Heart right ventricle (tissue), 16 donors: ENCODE measurements around the gene DLX2. TPM values are rescaled to one million over a fixed set of nuclear protein-coding genes. Genes with fewer than 3 reads are reported as not detected.

ENCODE experiments used
- ATAC-seq, 8 donors: fragments of 200-7000 bp; cut with Tn5 transposase; one replicate each; pipeline ENCODE4 v1.9.1; 2020; ENCODE audit warnings: mild to moderate bottlenecking in 8 of 8, moderate library complexity in 8 of 8, moderate number of reproducible peaks in 1 of 8
- DNase-seq, 2 donors: peaks; one replicate each; pipeline ENCODE4 v3.0.0-alpha.2; 2020
- H3K27ac ChIP-seq, 10 donors: fragments of 200-600 bp; sonication (generic) in 2 of 10; one replicate each; pipeline versions ENCODE4 v1.5.0 to v1.8.0; 2020 to 2022; ENCODE audit warnings: mild to moderate bottlenecking in 3 of 10
- H3K27me3 ChIP-seq, 7 donors: fragments of 200-600 bp; one replicate each; pipeline ENCODE4 v1.8.0; 2021 to 2022; ENCODE audit warnings: mild to moderate bottlenecking in 2 of 7
- H3K36me3 ChIP-seq, 9 donors: fragments of 200-600 bp; sonication (generic) in 1 of 9; one replicate each; pipeline versions ENCODE4 v1.5.0 to v1.8.0; 2020 to 2022; ENCODE audit warnings: mild to moderate bottlenecking in 2 of 9
- H3K4me1 ChIP-seq, 9 donors: fragments of 200-600 bp; sonication (generic) in 1 of 9; one replicate each; pipeline versions ENCODE4 v1.5.0 to v1.8.0; 2020 to 2022; ENCODE audit warnings: mild to moderate bottlenecking in 4 of 9
- H3K4me3 ChIP-seq, 10 donors: fragments of 200-600 bp; sonication (generic) in 2 of 10; one replicate each; pipeline versions ENCODE4 v1.5.0 to v1.8.0; 2020 to 2022; ENCODE audit warnings: mild to moderate bottlenecking in 7 of 10, moderate library complexity in 2 of 10
- H3K9me3 ChIP-seq, 11 donors: fragments of 200-600 bp in 10 of 11; sonication (generic) in 2 of 11; one replicate each; pipeline versions ENCODE4 v1.5.0 to v1.8.0; 2013 to 2022; ENCODE audit warnings: mild to moderate bottlenecking in 2 of 11, control low read depth in 1 of 11, moderate library complexity in 1 of 11
- WGBS, 2 donors: extraction: QIAGEN DNeasy Blood & Tissue Kit; methylation state at CpG; one replicate each; pipeline ENCODE4 v1.1.7; 2013; ENCODE audit warnings: inconsistent platforms in 1 of 2; 5-methylcytosine and 5-hydroxymethylcytosine counted together
- intact Hi-C, 10 donors: fragments of 100-400 bp; cut with DNase I; formaldehyde crosslinking; loops; one replicate each; pipeline versions ENCODE4 v1.11.1 to v1.14.2; 2022
- polyA plus RNA-seq, 2 donors: library from polyadenylated mRNA; stranded (reverse); fragments of 200-250 nt; gene quantifications; one replicate each; pipeline ENCODE4 v1.2.3, GENCODE V29; 2013
- total RNA-seq, 10 donors: library from RNA; stranded (reverse); fragmentation: NEBNext Ultra II Directional in 3 of 10; extraction: Animal tissue kit (Norgen Biotek cat#: 25700) in 3 of 10; gene quantifications; one replicate each; pipeline versions ENCODE4 v1.2.1 to v1.2.4, GENCODE V29; 2021 to 2023
- TF ChIP-seq, protein P1 (sequence below), 9 donors: fragments of 200-600 bp; sonication (generic) in 2 of 9; IDR thresholded peaks; one replicate each; pipeline versions ENCODE4 v1.5.0 to v1.8.0; 2021 to 2022; ENCODE audit warnings: antibody characterized with exemption in 9 of 9, mild to moderate bottlenecking in 5 of 9, moderate library complexity in 1 of 9
- donor health status: Arrhythmogenic right ventricular cardiomyopathy.
- donor health status: ischemic (EF 13 %, LVEDD 7.1; RV severe dilation, severe dysfunction).
- donor health status: healthy with polysubstance abuse.
- donor health status: DM: no; HTN: yes; CAD: no.
- donor health status: DM: no; HTN: no; CAD: no.
- donor health status: ischemic (EF 25% LVEDD 6.9; RV normal size, moderate dysfunction).
- donor health status: ischemic (EF 25% LVEDD 5.7; RV mildly dilated, moderate dysfunction).
- donor health status: healthy.
- donor health status: DM: yes; HTN: yes; CAD: no.
- donor health status: Ischemic cardiomyopathy.
- donor health status: ischemic (EF 35%, LVEDD 5.7; RV mildly dilated, moderate dysfunction).
- donor health status: nonischemic (EF 11% LVEDD 7.7; RV severe dilation, severe dysfunction).
- donor health status: DM: yes; HTN: yes; CAD: no.
- donor health status: PGD.
- donor health status: ischemic (EF 29% LVEDD 5.4; RV normal size, mild dysfunction).
- donor health status: nonischemic (EF 23%, LVEDD 6.1; RV moderate dilation, normal function).

Gene DLX2
- total and polyA plus RNA-seq, 12 donors: 0.11 TPM; not detected in 11

DNA sequence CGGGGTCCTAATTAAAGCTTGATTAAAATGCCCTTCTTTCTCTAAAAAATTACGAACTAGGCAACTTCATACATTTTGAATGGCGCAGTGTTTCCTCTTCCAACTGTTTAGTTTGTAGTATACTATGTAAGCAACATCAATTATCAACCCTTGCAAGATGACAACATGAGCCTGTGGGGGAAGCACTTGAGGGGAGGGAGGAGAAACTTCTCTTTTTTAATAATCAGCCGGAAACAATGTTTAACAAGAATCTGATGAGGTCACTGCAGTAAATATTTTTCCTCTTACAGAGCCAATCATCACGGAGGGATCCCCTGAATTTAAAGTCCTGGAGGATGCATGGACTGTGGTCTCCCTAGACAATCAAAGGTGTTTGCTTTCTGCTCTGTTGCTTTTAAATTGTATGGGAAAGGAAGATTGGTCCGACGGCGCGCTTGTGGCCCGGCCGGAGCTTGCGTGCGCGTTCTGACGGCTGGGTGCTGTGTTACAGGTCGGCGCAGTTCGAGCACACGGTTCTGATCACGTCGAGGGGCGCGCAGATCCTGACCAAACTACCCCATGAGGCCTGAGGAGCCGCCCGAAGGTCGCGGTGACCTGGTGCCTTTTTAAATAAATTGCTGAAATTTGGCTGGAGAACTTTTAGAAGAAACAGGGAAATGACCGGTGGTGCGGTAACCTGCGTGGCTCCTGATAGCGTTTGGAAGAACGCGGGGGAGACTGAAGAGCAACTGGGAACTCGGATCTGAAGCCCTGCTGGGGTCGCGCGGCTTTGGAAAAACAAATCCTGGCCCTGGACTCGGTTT lies 22.7 kb downstream of the DLX2 start:
- H3K27ac ChIP-seq: no peak overlapping the region
- intact Hi-C loops: no loop called here
- H3K4me3 ChIP-seq: peak overlapping the region in 1 of 10 donors; percentile 23
- peaks cover 28 to 83% (median 70%) of the 10 kb centered on the region in 7 donors for H3K27me3 ChIP-seq
- DNase-seq (no peak), ATAC-seq (no peak)
- H3K36me3 ChIP-seq: no peaks in the 10 kb centered on the region
- WGBS, 2 donors: 32 to 40% methylated on average over 38 of the region's 38 CpGs
- TF ChIP-seq, protein P1, sequence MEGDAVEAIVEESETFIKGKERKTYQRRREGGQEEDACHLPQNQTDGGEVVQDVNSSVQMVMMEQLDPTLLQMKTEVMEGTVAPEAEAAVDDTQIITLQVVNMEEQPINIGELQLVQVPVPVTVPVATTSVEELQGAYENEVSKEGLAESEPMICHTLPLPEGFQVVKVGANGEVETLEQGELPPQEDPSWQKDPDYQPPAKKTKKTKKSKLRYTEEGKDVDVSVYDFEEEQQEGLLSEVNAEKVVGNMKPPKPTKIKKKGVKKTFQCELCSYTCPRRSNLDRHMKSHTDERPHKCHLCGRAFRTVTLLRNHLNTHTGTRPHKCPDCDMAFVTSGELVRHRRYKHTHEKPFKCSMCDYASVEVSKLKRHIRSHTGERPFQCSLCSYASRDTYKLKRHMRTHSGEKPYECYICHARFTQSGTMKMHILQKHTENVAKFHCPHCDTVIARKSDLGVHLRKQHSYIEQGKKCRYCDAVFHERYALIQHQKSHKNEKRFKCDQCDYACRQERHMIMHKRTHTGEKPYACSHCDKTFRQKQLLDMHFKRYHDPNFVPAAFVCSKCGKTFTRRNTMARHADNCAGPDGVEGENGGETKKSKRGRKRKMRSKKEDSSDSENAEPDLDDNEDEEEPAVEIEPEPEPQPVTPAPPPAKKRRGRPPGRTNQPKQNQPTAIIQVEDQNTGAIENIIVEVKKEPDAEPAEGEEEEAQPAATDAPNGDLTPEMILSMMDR (IDR thresholded peaks at IDR 0.05): no peak
- H3K4me1 ChIP-seq: peaks cover 7 to 44% (median 18%) of the 10 kb centered on the region in 9 donors
- no peaks in the 10 kb centered on the region for H3K9me3 ChIP-seq

GRCh38 chr2:172079416-172079815 lies 23.3 kb downstream of the DLX2 start:
- Histone ChIP-seq H3K27me3 (peaks cover 22 to 80% (median 63%) of the 10 kb centered on the region in 7 donors), H3K4me3 (no peak overlapping the region), H3K9me3 (no peaks in the 10 kb centered on the region), H3K27ac (no peak overlapping the region), H3K4me1 (peaks cover under 1 to 38% (median 12%) of the 10 kb centered on the region in 9 donors), H3K36me3 (no peaks in the 10 kb centered on the region)
- TF ChIP-seq, protein P1 (IDR thresholded peaks at IDR 0.05): no peak
- WGBS, 2 donors: 87 to 89% methylated on average over 5 of the region's 5 CpGs
- intact Hi-C loops: no loop called here
- ATAC-seq (no peak), DNase-seq (no peak)

- Histone ChIP-seq H3K9me3 (no peaks in the 10 kb centered on the region), H3K27me3 (peaks cover 0 to 32% (median 16%) of the 10 kb centered on the region in 7 donors), H3K4me1 (no peaks in the 10 kb centered on the region), H3K4me3 (no peak overlapping the region), H3K27ac (no peak overlapping the region), H3K36me3 (peaks cover 0 to 5% (median 0%) of the 10 kb centered on the region in 9 donors)
- ATAC-seq (no peak), DNase-seq (no peak)
- WGBS, 2 donors: 98% methylated on average over 1 of the region's 1 CpG
- TF ChIP-seq, protein P1 (IDR thresholded peaks at IDR 0.05): no peak
- intact Hi-C loops: no loop called here
These were observed 28.4 kb downstream of the DLX2 start for GRCh38 chr2:172074254-172074653.

DNA sequence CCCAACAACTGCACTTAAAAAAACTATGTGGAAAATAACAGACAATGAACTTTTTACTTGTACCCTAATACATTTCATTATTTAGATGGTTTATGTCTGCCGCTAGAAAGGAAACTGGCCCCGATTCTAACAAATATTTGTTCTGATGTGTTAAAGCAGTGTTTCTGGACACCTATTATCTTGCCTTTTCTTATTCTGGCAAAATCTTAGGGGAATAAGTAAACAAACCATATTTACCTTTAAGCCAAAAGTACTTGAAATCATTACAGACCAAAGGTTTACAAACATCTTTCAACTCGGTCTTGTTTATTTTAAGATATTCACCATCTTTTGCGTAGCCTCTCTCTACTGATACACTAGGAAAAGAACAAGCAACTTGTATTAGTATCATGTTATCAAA lies 29.2 kb downstream of the DLX2 start:
- no peaks in the 10 kb centered on the region for H3K9me3 ChIP-seq
- DNase-seq (no peak), ATAC-seq (no peak)
- H3K36me3 ChIP-seq: peaks cover 0 to 5% (median 0%) of the 10 kb centered on the region in 9 donors
- TF ChIP-seq, protein P1 (IDR thresholded peaks at IDR 0.05): no peak
- no peak overlapping the region for H3K27ac ChIP-seq
- H3K27me3 ChIP-seq: peaks cover 0 to 25% (median 8%) of the 10 kb centered on the region in 7 donors
- H3K4me1 ChIP-seq: no peaks in the 10 kb centered on the region
- intact Hi-C loops: no loop called here
- H3K4me3 ChIP-seq: no peak overlapping the region
- 98 to 99% methylated on average over 4 of the region's 4 CpGs for WGBS, 2 donors
